ENCODE data around the gene LOXL4.

The LOXL4 gene

DNA sequence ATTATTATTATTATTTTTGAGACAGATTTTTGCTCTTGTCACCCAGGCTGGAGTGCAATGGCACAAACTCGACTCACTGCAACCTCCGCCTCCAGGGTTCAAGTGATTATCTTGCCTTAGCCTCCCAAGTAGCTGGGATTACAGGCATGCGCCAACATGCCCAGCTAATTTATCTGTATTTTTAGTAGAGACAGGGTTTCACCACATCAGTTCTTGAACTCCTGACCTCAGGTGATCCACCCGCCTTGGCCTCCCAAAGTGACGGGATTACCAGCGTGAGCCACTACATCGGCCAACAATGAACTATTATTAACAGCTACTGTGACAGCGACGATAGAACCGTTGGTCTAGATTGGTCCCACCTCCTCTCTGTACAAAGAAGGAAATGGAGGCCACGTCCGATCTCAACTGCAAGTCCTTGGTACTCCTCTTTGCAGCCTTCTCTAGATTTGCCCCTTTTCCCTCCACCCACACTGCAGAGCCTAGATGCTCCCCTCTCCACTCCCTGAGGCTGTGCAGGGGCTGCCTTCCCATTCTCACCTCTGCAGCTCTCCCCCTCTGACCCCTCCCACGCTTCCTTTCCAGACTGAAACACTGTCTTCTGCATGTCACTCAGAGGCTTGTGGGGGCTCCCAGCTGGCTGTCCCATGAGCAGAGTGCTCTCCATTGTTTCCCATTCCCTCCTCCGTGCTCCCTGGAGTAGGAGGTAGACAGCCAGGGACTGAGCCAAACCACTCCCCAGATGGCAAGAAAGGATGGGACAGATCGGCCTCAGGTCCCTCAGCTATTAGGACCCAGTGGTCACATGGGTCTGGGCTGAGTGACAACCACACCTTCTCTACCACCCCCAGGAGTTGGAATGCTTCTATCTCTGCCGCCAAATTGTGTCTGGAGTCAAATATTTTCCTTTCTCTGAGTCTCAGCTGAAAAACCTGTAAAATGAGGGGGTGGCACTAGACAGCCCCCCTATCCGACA, 2.3 kb downstream of the LOXL4 start:
- Histone ChIP-seq H3K27me3 (ENCODE audit: insufficient read depth, poor library complexity, severe bottlenecking) (peaks cover 32% of the 10 kb centered on the region), H3K4me3 (replicated peaks; ENCODE audit: insufficient read depth, low read length) (no peak overlapping the region), H3K27ac (replicated peaks) (no peak overlapping the region)
- TF ChIP-seq GABPA (IDR thresholded peaks at IDR 0.05; ENCODE audit: low read depth) = no peak
- TF ChIP-seq, protein P1, sequence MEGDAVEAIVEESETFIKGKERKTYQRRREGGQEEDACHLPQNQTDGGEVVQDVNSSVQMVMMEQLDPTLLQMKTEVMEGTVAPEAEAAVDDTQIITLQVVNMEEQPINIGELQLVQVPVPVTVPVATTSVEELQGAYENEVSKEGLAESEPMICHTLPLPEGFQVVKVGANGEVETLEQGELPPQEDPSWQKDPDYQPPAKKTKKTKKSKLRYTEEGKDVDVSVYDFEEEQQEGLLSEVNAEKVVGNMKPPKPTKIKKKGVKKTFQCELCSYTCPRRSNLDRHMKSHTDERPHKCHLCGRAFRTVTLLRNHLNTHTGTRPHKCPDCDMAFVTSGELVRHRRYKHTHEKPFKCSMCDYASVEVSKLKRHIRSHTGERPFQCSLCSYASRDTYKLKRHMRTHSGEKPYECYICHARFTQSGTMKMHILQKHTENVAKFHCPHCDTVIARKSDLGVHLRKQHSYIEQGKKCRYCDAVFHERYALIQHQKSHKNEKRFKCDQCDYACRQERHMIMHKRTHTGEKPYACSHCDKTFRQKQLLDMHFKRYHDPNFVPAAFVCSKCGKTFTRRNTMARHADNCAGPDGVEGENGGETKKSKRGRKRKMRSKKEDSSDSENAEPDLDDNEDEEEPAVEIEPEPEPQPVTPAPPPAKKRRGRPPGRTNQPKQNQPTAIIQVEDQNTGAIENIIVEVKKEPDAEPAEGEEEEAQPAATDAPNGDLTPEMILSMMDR (IDR thresholded peaks at IDR 0.05; ENCODE audit: insufficient read depth, low read length) = no peak
- no peak for TF ChIP-seq SPI1 (IDR thresholded peaks at IDR 0.05; ENCODE audit: borderline replicate concordance, low read depth)
- TF ChIP-seq POLR2AphosphoS5 (IDR thresholded peaks at IDR 0.05; ENCODE audit: low read depth) = no peak
- TF ChIP-seq, protein P2, sequence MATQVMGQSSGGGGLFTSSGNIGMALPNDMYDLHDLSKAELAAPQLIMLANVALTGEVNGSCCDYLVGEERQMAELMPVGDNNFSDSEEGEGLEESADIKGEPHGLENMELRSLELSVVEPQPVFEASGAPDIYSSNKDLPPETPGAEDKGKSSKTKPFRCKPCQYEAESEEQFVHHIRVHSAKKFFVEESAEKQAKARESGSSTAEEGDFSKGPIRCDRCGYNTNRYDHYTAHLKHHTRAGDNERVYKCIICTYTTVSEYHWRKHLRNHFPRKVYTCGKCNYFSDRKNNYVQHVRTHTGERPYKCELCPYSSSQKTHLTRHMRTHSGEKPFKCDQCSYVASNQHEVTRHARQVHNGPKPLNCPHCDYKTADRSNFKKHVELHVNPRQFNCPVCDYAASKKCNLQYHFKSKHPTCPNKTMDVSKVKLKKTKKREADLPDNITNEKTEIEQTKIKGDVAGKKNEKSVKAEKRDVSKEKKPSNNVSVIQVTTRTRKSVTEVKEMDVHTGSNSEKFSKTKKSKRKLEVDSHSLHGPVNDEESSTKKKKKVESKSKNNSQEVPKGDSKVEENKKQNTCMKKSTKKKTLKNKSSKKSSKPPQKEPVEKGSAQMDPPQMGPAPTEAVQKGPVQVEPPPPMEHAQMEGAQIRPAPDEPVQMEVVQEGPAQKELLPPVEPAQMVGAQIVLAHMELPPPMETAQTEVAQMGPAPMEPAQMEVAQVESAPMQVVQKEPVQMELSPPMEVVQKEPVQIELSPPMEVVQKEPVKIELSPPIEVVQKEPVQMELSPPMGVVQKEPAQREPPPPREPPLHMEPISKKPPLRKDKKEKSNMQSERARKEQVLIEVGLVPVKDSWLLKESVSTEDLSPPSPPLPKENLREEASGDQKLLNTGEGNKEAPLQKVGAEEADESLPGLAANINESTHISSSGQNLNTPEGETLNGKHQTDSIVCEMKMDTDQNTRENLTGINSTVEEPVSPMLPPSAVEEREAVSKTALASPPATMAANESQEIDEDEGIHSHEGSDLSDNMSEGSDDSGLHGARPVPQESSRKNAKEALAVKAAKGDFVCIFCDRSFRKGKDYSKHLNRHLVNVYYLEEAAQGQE (IDR thresholded peaks at IDR 0.05; ENCODE audit: insufficient replicate concordance, low read depth) = no peak
- no peak for DNase-seq (ENCODE audit: low read depth in 1 of 2, low spot score in 1 of 2)

DNA sequence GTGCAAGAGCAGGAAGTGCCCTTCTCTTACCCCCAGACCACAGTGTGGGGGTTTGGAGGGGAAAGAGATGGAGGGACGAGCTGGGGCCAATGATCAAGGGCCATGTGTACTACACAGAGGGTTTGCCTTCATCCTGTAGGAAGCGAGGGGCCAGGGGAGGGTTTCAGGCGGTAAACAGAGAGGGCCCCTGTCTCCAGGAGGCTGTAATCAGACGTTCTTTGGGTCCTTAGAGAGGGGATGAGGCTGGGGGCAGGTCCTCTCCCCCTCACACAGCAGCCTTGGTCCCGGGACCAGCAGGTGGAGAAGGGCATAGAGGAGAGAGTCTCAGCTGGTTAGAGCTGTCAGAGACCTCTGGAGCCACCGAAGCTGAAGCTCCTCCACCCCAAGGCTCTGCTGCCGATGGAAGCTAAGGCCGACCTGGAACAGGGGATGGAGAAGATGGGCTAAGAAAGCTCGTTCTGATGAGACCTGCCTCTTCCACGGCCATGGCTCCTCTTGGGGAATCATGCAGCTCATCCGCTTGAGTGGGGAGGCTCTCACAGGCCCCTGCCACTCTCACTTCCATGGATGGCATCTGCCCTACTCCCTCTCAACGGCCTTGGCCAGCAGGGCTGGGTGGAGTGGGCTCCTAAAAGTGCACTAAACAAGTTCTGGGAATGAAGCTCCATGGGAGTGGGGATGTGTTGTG, 3.5 kb downstream of the LOXL4 start:
- TF ChIP-seq, protein P2 (IDR thresholded peaks at IDR 0.05; ENCODE audit: insufficient replicate concordance, low read depth) = no peak
- TF ChIP-seq, protein P1 (IDR thresholded peaks at IDR 0.05; ENCODE audit: insufficient read depth, low read length) = no peak
- no peak for DNase-seq (ENCODE audit: low read depth in 1 of 2, low spot score in 1 of 2)
- Histone ChIP-seq H3K4me3 (replicated peaks; ENCODE audit: insufficient read depth, low read length) (no peak overlapping the region), H3K27ac (replicated peaks) (no peak overlapping the region), H3K27me3 (ENCODE audit: insufficient read depth, poor library complexity, severe bottlenecking) (peaks cover 26% of the 10 kb centered on the region)

DNA sequence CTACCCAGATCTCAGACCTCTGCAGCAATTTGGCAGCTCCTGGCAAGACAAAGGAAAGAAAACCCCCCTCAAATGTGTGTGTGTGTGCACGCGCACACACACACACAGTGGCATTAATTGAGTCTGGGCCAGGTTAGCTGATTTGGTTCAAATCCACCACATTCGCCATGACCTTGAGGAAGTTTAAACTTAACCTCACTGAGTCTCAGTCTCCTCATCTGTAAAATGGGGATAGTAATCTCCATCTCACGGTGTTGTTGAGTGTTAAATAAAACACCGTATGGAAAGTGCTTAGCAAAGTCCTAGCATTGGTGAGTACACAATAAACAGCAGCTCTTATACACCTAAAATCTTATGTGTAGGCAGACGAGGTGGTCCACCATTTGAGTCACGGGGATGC, 4.9 kb downstream of the LOXL4 start:
- no peak for DNase-seq (ENCODE audit: low read depth in 1 of 2, low spot score in 1 of 2)
- H3K4me3 ChIP-seq (replicated peaks; ENCODE audit: insufficient read depth, low read length) = no peak overlapping the region
- peaks cover 17% of the 10 kb centered on the region for H3K27me3 ChIP-seq (ENCODE audit: insufficient read depth, poor library complexity, severe bottlenecking)
- no peak overlapping the region for H3K27ac ChIP-seq (replicated peaks)
- TF ChIP-seq, protein P2 (IDR thresholded peaks at IDR 0.05; ENCODE audit: insufficient replicate concordance, low read depth) = no peak
- no peak for TF ChIP-seq SPI1 (IDR thresholded peaks at IDR 0.05; ENCODE audit: borderline replicate concordance, low read depth)
- no peak for TF ChIP-seq POLR2AphosphoS5 (IDR thresholded peaks at IDR 0.05; ENCODE audit: low read depth)
- TF ChIP-seq, protein P1 (IDR thresholded peaks at IDR 0.05; ENCODE audit: insufficient read depth, low read length) = no peak
- TF ChIP-seq GABPA (IDR thresholded peaks at IDR 0.05; ENCODE audit: low read depth) = no peak
